Body of pancreas (tissue), 4 donors: Measurements from ENCODE around the gene WNT3.

ENCODE experiments used
- CTCF ChIP-seq, 7 experiments: fragments of 450-650 bp in 4 of 7; fragments of 200-600 bp in 3 of 7; sonication (generic) in 3 of 7; IDR thresholded peaks; one replicate each; pipeline ENCODE4 v1.5.1; 2016 to 2019; ENCODE audit warnings: antibody characterized with exemption in 7 of 7
- POLR2A ChIP-seq, 3 donors: fragments of 450-650 bp; IDR thresholded peaks; one replicate each; pipeline ENCODE4 v1.6.1; 2016; ENCODE audit warnings: antibody characterized with exemption in 3 of 3, mild to moderate bottlenecking in 2 of 3

GRCh38 chr17:46802800-46803199 lies 15.7 kb downstream of the WNT3 start:
- TF ChIP-seq POLR2A (IDR thresholded peaks at IDR 0.05) = no peak
- no peak for TF ChIP-seq CTCF (IDR thresholded peaks at IDR 0.05)
